GM12891 (cell line): Measurements from ENCODE around the gene NUP93.
A peak's percentile ranks its signal among the peaks of the same experiment; 100 is the strongest.

Experiments used
- DNase-seq: peaks from one replicate; pipeline ENCODE4 v3.0.0; 2011; ENCODE audit warnings: low spot score; ENCODE audit not compliant: insufficient read length
- FAIRE-seq: peaks from 2 replicates; lab custom pipeline; 2011; peaks lifted over from hg19 to GRCh38; lab: Jason Lieb, UNC
- PAX5 ChIP-seq: IDR thresholded peaks from 2 replicates; pipeline ENCODE4 v1.6.1; 2011; ENCODE audit warnings: low read length, moderate library complexity, mild to moderate bottlenecking; ENCODE audit not compliant: insufficient read depth, severe bottlenecking
- POLR2A ChIP-seq: IDR thresholded peaks from 2 replicates; pipeline ENCODE4 v1.6.1; 2011; ENCODE audit warnings: low read depth, low read length, control low read depth
- POLR2AphosphoS5 ChIP-seq: IDR thresholded peaks from 2 replicates; pipeline ENCODE4 v1.6.1; 2011; ENCODE audit warnings: low read depth, low read length, control low read depth
- POU2F2 ChIP-seq: IDR thresholded peaks from 2 replicates; pipeline ENCODE4 v1.6.1; 2011; ENCODE audit warnings: low read depth, mild to moderate bottlenecking, control low read depth, low read length, moderate library complexity
- SPI1 ChIP-seq: IDR thresholded peaks from 2 replicates; pipeline ENCODE4 v1.6.1; 2011; ENCODE audit warnings: low read depth, low read length, control low read depth
- TAF1 ChIP-seq: IDR thresholded peaks from 2 replicates; pipeline ENCODE4 v1.6.1; 2011; ENCODE audit warnings: low read depth, low read length, control low read depth

The NUP93 gene

DNA sequence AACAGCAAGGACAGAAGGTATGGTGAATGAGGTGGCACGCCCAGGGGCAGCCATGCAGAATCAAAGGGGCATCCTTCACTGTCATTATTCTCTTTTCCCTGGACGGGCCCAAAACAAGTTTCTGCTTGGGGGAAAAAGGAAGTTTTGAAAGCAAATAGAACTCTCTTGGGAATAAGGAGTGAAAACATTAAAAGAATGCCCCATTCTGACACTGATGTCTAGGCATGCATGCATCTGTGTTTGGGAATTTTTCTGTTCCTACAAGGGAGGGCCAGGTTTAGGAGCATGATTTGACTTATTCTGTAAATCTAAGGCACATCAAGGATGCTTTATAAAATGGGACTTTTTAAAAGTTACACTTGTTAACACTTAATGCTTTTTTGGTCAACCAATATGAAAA is 100.7 kb downstream of the NUP93 start:
- no peak for TF ChIP-seq SPI1
- TF ChIP-seq PAX5 = no peak
- TF ChIP-seq POLR2AphosphoS5 = no peak
- TF ChIP-seq TAF1 = no peak
- TF ChIP-seq POU2F2 = no peak
- DNase-seq = no peak
- FAIRE-seq = no peak

DNA sequence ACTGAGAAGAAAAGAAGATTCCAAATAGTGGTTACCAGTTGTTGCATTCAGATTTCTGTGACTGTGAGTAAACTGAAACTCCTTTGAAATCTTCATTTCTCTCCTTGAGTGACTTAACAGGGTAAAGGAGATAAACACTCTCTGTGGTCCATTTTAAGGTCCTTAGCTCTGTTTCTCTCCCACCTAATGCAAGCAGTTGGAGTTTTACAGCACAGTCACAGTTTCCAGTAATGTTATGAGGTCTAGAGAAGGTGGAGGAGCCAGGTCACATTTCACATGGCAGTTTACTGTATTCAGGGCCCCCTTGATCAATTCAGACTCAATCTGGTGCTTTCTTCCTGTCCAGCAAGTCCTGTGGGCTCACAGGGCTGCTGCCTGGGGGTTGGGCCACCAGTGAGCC is 102.8 kb downstream of the NUP93 start:
- no peak for TF ChIP-seq PAX5
- TF ChIP-seq POU2F2 = no peak
- TF ChIP-seq TAF1 = no peak
- TF ChIP-seq SPI1 = no peak
- TF ChIP-seq POLR2A = no peak
- no peak for TF ChIP-seq POLR2AphosphoS5
- no peak for DNase-seq
- FAIRE-seq = no peak

- TF ChIP-seq SPI1 = no peak
- no peak for TF ChIP-seq POU2F2
- TF ChIP-seq POLR2A = no peak
- no peak for TF ChIP-seq PAX5
- TF ChIP-seq TAF1 = no peak
- no peak for TF ChIP-seq POLR2AphosphoS5
- no peak for DNase-seq
- FAIRE-seq = no peak
These were observed 103.5 kb downstream of the NUP93 start for GRCh38 chr16:56833243-56833970.

- DNase-seq (no peak), FAIRE-seq (no peak)
- TF ChIP-seq SPI1 (no peak), PAX5 (no peak), TAF1 (no peak)
These were observed 105.4 kb downstream of the NUP93 start for GRCh38 chr16:56835320-56835719.

DNA sequence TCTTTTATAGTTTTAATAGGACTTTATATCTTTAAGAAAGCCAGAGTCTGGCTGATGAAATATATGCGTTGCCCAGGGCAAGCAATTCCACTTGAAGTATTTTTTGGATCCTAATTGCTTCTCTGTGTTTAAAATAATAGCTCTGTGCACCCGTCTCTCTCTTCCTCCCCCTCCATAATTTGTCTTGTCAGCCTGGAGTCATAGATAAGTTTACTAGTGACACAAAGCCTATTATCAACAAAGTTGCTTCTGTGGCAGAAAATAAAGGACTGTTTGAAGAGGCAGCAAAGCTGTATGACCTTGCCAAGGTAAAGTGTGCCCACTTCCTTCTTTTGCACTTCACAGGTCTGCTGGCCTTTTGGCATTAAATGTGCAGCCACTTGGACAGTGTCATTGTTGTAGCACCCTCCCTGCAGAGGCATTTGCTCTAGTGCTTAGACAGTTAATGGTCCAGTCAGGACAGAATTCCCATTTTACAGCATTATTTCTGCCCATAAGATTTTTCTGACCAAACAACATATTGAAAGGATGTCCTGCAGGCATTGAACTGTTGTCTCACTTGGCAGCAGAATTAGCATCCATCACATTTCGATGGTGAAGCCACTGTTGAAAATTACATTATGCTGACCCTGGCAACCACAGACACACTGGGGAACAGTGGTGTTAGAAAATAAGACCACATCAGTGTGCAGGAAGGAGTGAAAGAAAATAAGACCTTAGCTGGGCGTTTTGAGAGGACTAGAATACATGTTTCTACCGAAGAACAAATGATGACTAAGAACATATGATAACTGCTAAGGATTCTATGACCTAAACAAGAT is 106.7 kb downstream of the NUP93 start:
- no peak for FAIRE-seq
- no peak for DNase-seq
- TF ChIP-seq SPI1 = peak; percentile 29; the same call in 1 of the 2 replicates
- TF ChIP-seq POU2F2 = no peak

- FAIRE-seq = no peak
- no peak for DNase-seq
- TF ChIP-seq SPI1 (no peak), POLR2AphosphoS5 (no peak), POLR2A (no peak), POU2F2 (no peak), PAX5 (no peak), TAF1 (no peak)
These were observed 108.9 kb downstream of the NUP93 start for GRCh38 chr16:56838622-56839337.

DNA sequence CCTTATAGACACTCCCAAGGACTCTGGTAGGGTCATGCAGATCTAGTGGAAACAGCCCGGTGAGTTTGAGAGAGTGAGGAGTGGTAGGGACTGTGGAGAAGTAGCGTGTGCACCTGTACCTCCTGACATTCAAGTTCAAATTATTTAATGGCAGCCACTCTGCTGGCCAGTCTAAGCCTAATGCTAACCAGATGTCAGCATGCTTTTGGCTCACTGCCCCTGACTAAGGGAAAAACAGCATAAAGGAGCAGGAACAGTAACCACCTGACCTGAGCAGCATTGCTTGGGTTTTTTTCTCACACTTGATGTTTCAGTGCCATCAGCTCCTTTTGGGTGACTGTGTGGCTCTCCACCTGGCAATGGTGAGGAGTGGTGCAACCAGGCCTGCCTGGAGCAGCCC is 111.3 kb downstream of the NUP93 start:
- no peak for FAIRE-seq
- no peak for TF ChIP-seq POLR2A
- TF ChIP-seq POU2F2 = no peak
- no peak for TF ChIP-seq POLR2AphosphoS5
- no peak for TF ChIP-seq TAF1
- no peak for TF ChIP-seq PAX5
- TF ChIP-seq SPI1 = no peak
- DNase-seq = no peak

DNA sequence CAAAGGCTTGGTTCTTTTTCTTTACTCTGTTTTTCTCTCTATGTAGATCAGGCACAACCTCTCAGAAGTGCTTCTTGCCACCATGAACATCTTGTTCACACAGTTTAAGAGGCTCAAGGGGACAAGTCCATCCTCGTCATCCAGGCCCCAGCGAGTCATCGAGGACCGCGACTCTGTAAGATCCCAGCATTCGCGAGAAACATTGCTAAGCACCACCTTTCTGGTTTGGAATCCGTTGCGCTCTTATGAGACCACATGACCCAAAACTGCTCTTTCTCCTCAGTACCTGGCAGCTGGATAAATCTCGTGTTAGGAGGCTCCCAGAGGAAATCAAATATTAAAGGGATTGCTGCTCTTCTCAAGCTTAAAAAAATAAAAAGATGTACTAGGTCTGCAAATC is 111.7 kb downstream of the NUP93 start:
- no peak for TF ChIP-seq TAF1
- TF ChIP-seq SPI1 = no peak
- TF ChIP-seq POLR2AphosphoS5 = no peak
- TF ChIP-seq POU2F2 = no peak
- no peak for TF ChIP-seq POLR2A
- TF ChIP-seq PAX5 = no peak

DNA sequence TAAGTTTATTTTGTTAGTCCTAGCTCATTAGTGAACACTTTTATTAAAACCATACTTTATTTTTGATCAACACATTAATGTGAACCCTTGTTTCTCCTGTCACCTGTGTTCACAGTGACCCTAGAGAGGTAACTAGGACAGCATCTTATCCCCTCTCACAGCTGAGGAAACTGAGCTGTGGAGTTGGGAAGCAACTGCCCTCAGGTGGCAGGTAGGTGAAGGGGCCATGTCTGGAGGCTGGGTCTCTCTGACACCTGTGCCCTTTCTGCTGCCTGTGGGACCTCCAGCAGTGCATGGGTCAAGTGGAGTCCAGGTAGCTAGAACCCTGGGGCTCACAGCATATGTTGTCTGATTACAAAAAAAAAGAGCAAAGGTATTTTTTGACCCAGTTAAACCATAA is 112.2 kb downstream of the NUP93 start:
- DNase-seq = no peak
- no peak for FAIRE-seq
- TF ChIP-seq PAX5 (no peak), POLR2A (no peak), POU2F2 (no peak), SPI1 (no peak), POLR2AphosphoS5 (no peak)

More for the DNA sequence above, 111.7 kb downstream of the NUP93 start:
- FAIRE-seq (no peak), DNase-seq (no peak)
